AG04450 (cell line): ENCODE results near the gene MLXIPL. TPM values are rescaled to one million over a fixed set of nuclear protein-coding genes. Genes with fewer than 3 reads are reported as not detected.

Source experiments
- CTCF ChIA-PET: fragments of 300-600, 350-600 bp; formaldehyde crosslinking; extraction: SDS; loops from one replicate; lab custom pipeline; 2022; ENCODE audit warnings: antibody characterized with exemption, inconsistent platforms; lab: Charles Lee
- POLR2A ChIA-PET: fragments of 350-600 bp; formaldehyde crosslinking; extraction: SDS; loops from one replicate; lab custom pipeline; 2021; ENCODE audit warnings: antibody characterized with exemption, inconsistent platforms; lab: Yijun Ruan, JAX
- DNase-seq: peaks from one replicate; pipeline ENCODE4 v3.0.0-alpha.2; 2011; ENCODE audit warnings: low read depth, low spot score
- H3K27ac ChIP-seq: one replicate; pipeline ENCODE4 v1.5.1; 2012; ENCODE audit warnings: low read depth, low read length, control low read depth
- H3K27me3 ChIP-seq: one replicate; pipeline ENCODE4 v1.6.0; 2012; ENCODE audit warnings: low read length; ENCODE audit not compliant: control insufficient read depth, insufficient read depth
- H3K4me3 ChIP-seq: 2 replicates; pipeline ENCODE4 v1.5.1; 2011; ENCODE audit warnings: mild to moderate bottlenecking, low read depth, low read length, control low read depth
- H3K9me3 ChIP-seq: 2 replicates; pipeline ENCODE4 v1.5.1; 2012; ENCODE audit warnings: low read length; ENCODE audit not compliant: control insufficient read depth, insufficient read depth
- polyA plus RNA-seq: library from polyadenylated mRNA; depleted of rRNA; stranded (reverse); fragments of >200 nt; gene quantifications from 2 replicates; pipeline ENCODE4 v1.2.3, GENCODE V29; 2011; rRNA removed
- TF ChIP-seq, protein P1 (sequence below): IDR thresholded peaks from 2 replicates; pipeline ENCODE4 v1.5.1; 2011; ENCODE audit warnings: low read depth, low read length, control low read depth, inconsistent platforms

The MLXIPL gene
- polyA plus RNA-seq, 1 experiment: not detected

DNA sequence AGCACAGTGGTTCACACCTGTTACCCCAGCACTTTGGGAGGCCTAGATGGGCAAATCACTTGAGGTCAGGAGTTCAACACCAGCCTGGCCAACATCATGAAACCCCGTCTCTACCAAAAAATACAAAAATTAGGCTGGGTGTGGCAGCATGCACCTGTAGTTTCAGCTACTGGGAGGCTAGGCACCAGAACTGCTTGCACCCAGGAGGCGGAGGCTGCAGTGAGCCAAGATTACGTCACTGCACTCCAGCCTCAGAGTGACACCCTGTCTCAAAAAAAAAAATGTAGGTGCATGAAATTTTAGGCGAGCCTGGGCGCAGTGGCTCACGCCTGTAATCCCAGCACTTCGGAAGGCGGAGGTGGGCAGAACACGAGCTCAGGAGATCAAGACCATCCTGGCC is 76.5 kb downstream of the MLXIPL start:
- H3K4me3 ChIP-seq: no peak overlapping the region
- TF ChIP-seq, protein P1, sequence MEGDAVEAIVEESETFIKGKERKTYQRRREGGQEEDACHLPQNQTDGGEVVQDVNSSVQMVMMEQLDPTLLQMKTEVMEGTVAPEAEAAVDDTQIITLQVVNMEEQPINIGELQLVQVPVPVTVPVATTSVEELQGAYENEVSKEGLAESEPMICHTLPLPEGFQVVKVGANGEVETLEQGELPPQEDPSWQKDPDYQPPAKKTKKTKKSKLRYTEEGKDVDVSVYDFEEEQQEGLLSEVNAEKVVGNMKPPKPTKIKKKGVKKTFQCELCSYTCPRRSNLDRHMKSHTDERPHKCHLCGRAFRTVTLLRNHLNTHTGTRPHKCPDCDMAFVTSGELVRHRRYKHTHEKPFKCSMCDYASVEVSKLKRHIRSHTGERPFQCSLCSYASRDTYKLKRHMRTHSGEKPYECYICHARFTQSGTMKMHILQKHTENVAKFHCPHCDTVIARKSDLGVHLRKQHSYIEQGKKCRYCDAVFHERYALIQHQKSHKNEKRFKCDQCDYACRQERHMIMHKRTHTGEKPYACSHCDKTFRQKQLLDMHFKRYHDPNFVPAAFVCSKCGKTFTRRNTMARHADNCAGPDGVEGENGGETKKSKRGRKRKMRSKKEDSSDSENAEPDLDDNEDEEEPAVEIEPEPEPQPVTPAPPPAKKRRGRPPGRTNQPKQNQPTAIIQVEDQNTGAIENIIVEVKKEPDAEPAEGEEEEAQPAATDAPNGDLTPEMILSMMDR: no peak
- H3K9me3 ChIP-seq: no peaks in the 10 kb centered on the region; the same call in 1 of the 2 replicates
- CTCF ChIA-PET: no interaction called here
- no peaks in the 10 kb centered on the region for H3K27me3 ChIP-seq
- DNase-seq: no peak
- no peak overlapping the region for H3K27ac ChIP-seq
- POLR2A ChIA-PET: no interaction called here

GRCh38 chr7:73544678-73545077 is 79.6 kb downstream of the MLXIPL start:
- POLR2A ChIA-PET: interaction anchor here (0.6 kb wide), 1 partner anchor 9 kb away, joined by 3 read pairs; no protein-coding TSS in a partner anchor
- CTCF ChIA-PET: no interaction called here

More at GRCh38 chr7:73544678-73545077, 79.6 kb downstream of the MLXIPL start:
- DNase-seq: no peak
- Histone ChIP-seq H3K4me3 (no peak overlapping the region), H3K27me3 (no peaks in the 10 kb centered on the region), H3K9me3 (no peaks in the 10 kb centered on the region; the same call in 1 of the 2 replicates), H3K27ac (no peak overlapping the region)
- TF ChIP-seq, protein P1: no peak

Other genes starting within 250 kb of the MLXIPL start
- gene FZD9, start 190.7 kb downstream of the MLXIPL start, polyA plus RNA-seq: 0.56 and 1.2 TPM in 2 replicates
- gene BAZ1B, start 102.2 kb downstream of the MLXIPL start, polyA plus RNA-seq: 29.0 and 29.7 TPM in 2 replicates
- 41.9 and 47.7 TPM in 2 replicates for gene BCL7B, start 66.8 kb downstream of the MLXIPL start, polyA plus RNA-seq
- gene TBL2, start 45.9 kb downstream of the MLXIPL start, polyA plus RNA-seq: 34.7 and 45.8 TPM in 2 replicates
- 1.8 and 3.7 TPM in 2 replicates for gene VPS37D, start 43.3 kb upstream of the MLXIPL start, polyA plus RNA-seq
- gene DNAJC30, start 58.9 kb upstream of the MLXIPL start, polyA plus RNA-seq: 5.9 and 6.4 TPM in 2 replicates
- 48.6 and 49.5 TPM in 2 replicates for gene BUD23, start 59.1 kb upstream of the MLXIPL start, polyA plus RNA-seq
- 12.9 and 13.7 TPM in 2 replicates for gene STX1A, start 95.1 kb upstream of the MLXIPL start, polyA plus RNA-seq
- 5.1 and 7.5 TPM in 2 replicates for gene ABHD11, start 114.3 kb upstream of the MLXIPL start, polyA plus RNA-seq
- not detected in 2 replicates for gene CLDN3, start 145.7 kb upstream of the MLXIPL start, polyA plus RNA-seq
- gene CLDN4, start 206.5 kb upstream of the MLXIPL start, polyA plus RNA-seq: 0.15 and 0.16 TPM in 2 replicates
- 2.6 and 4.4 TPM in 2 replicates for gene METTL27, start 218.0 kb upstream of the MLXIPL start, polyA plus RNA-seq
- not detected in 2 replicates for gene TMEM270, start 236.6 kb upstream of the MLXIPL start, polyA plus RNA-seq